HepG2 (cell line): ENCODE data around the gene CORO7. TPM values are rescaled to one million over a fixed set of nuclear protein-coding genes. Genes with fewer than 3 reads are reported as not detected.

ENCODE experiments used
- AFF4 ChIP-seq: sonication (generic); formaldehyde crosslinking; IDR thresholded peaks from 2 replicates; pipeline ENCODE4 v1.4.0; 2020; ENCODE audit warnings: missing genetic modification reagents
- CBX1 ChIP-seq: IDR thresholded peaks from one replicate; pipeline ENCODE4 v1.6.1; 2016; ENCODE audit warnings: antibody characterized with exemption, low read depth
- ELF4 ChIP-seq: sonication (generic); formaldehyde crosslinking; IDR thresholded peaks from 2 replicates; pipeline ENCODE4 v1.5.0; 2020; ENCODE audit warnings: missing genetic modification reagents, mild to moderate bottlenecking, moderate library complexity, borderline replicate concordance
- GLMP ChIP-seq: sonication (generic); formaldehyde crosslinking; IDR thresholded peaks from 2 replicates; pipeline ENCODE4 v1.9.0; 2021; ENCODE audit warnings: missing genetic modification reagents, mild to moderate bottlenecking, borderline replicate concordance
- PLRG1 ChIP-seq: fragments of 450-650 bp; conservative IDR thresholded peaks from 2 replicates; pipeline ENCODE4 v1.6.1; 2016
- RBM39 ChIP-seq: fragments of 200-400 bp; formaldehyde crosslinking; IDR thresholded peaks from one replicate; pipeline ENCODE4 v1.6.1; 2018; ENCODE audit warnings: antibody characterized with exemption, mild to moderate bottlenecking, low read depth, low read length; ENCODE audit not compliant: poor library complexity, severe bottlenecking
- SKI ChIP-seq: fragments of 450-650 bp; IDR thresholded peaks from one replicate; pipeline ENCODE4 v1.6.1; 2018; ENCODE audit warnings: mild to moderate bottlenecking; ENCODE audit not compliant: partially characterized antibody
- SOX5 ChIP-seq: IDR thresholded peaks from 2 replicates; pipeline ENCODE4 v1.6.1; 2016; ENCODE audit warnings: borderline replicate concordance
- TCF7L2 ChIP-seq: IDR thresholded peaks from 2 replicates; pipeline ENCODE4 v1.6.1; 2011; ENCODE audit warnings: mild to moderate bottlenecking, low read depth, low read length, moderate library complexity
- TFE3 ChIP-seq: IDR thresholded peaks from 2 replicates; pipeline ENCODE4 v1.6.1; 2016
- ZBTB42 ChIP-seq: sonication (generic); formaldehyde crosslinking; IDR thresholded peaks from 2 replicates; pipeline ENCODE4 v1.5.0; 2020; ENCODE audit warnings: mild to moderate bottlenecking, missing genetic modification reagents
- ZBTB43 ChIP-seq: sonication (generic); formaldehyde crosslinking; conservative IDR thresholded peaks from 2 replicates; pipeline ENCODE4 v1.4.0; 2020; ENCODE audit warnings: missing genetic modification reagents
- ZFP36 ChIP-seq: fragments of 150-350 bp; IDR thresholded peaks from 2 replicates; pipeline ENCODE4 v1.6.1; 2018; ENCODE audit warnings: borderline replicate concordance, low read length, low read depth; ENCODE audit not compliant: partially characterized antibody
- ZFYVE20 ChIP-seq: sonication (generic); formaldehyde crosslinking; IDR thresholded peaks from 2 replicates; pipeline ENCODE4 v1.8.0; 2023; ENCODE audit warnings: low read depth, mild to moderate bottlenecking, moderate library complexity, missing genetic modification reagents, borderline replicate concordance
- ZNF296 ChIP-seq: sonication (generic); formaldehyde crosslinking; conservative IDR thresholded peaks from 2 replicates; pipeline ENCODE4 v1.5.0; 2020; ENCODE audit warnings: mild to moderate bottlenecking, missing genetic modification reagents
- ZNF337 ChIP-seq: sonication (generic); formaldehyde crosslinking; IDR thresholded peaks from 2 replicates; pipeline ENCODE4 v1.5.1; 2020; ENCODE audit warnings: missing genetic modification reagents, low read depth, mild to moderate bottlenecking, borderline replicate concordance
- ZNF619 ChIP-seq: sonication (generic); formaldehyde crosslinking; IDR thresholded peaks from 2 replicates; pipeline ENCODE4 v1.4.0; 2020; ENCODE audit warnings: mild to moderate bottlenecking, missing genetic modification reagents
- ZNF7 ChIP-seq: IDR thresholded peaks from 2 replicates; pipeline ENCODE4 v1.6.1; 2016; ENCODE audit warnings: missing biosample characterization, missing genetic modification reagents
- ZNF709 ChIP-seq: sonication (generic); formaldehyde crosslinking; IDR thresholded peaks from 2 replicates; pipeline ENCODE4 v1.5.0; 2020; ENCODE audit warnings: mild to moderate bottlenecking, missing genetic modification reagents
- ZUFSP ChIP-seq: sonication (generic); formaldehyde crosslinking; IDR thresholded peaks from 2 replicates; pipeline ENCODE4 v1.9.0; 2021; ENCODE audit warnings: missing genetic modification reagents, mild to moderate bottlenecking, borderline replicate concordance
- polyA plus RNA-seq, 8 experiments: library from polyadenylated mRNA; depleted of rRNA in 3 of 8; stranded (reverse) in 7 of 8; unstranded in 1 of 8; fragments of >200 nt; fragmentation: Illumina TruSeq in 4 of 8; extraction: Trizol in 4 of 8; gene quantifications; 2 replicates each; pipeline versions ENCODE4 v1.2.1 to v1.2.3, GENCODE V29; 2011 to 2016; ENCODE audit warnings: low read depth in 4 of 8, missing spikeins in 1 of 8, mixed read lengths in 1 of 8; ENCODE audit not compliant: insufficient read depth in 1 of 8
- total RNA-seq, 5 experiments: library from RNA; depleted of rRNA; stranded (reverse); fragments of >200 nt; fragmentation: Illumina TruSeq; extraction: Trizol; gene quantifications; 2 replicates each; pipeline ENCODE4 v1.2.3, GENCODE V29; 2016; ENCODE audit warnings: low read depth in 1 of 5

CORO7 gene
- total and polyA plus RNA-seq, 2 of the 13 experiments (the other 11 are each of a cell fraction or from before 2014, with no cell fraction given) = 9.9 to 14.3 TPM

- TF ChIP-seq AFF4 (CRISPR knock-in tag) (no peak), ZNF709 (CRISPR knock-in tag) (peak; percentile 33; the same call in 1 of the 2 replicates), TCF7L2 (no peak), PLRG1 (no peak), ZFP36 (no peak), ZBTB42 (no peak), ZBTB43 (CRISPR knock-in tag) (no peak), TFE3 (CRISPR knock-in tag) (peak; percentile 43; the same call in 1 of the 2 replicates), RBM39 (no peak), ZFYVE20 (CRISPR knock-in tag) (no peak), ZNF619 (CRISPR knock-in tag) (no peak), ZNF7 (no peak), ZNF296 (CRISPR knock-in tag) (no peak), ELF4 (CRISPR knock-in tag) (no peak; the same call in 1 of the 2 replicates), SKI (peak; percentile 34), ZNF337 (CRISPR knock-in tag) (no peak; the same call in 1 of the 2 replicates), GLMP (CRISPR knock-in tag) (0 out of 2 replicates have a peak, but pooled peaks have one; percentile 35), SOX5 (CRISPR knock-in tag) (no peak; the same call in 1 of the 2 replicates), ZUFSP (no peak), CBX1 (no peak)
These were observed 9.1 kb upstream of the CORO7 start, which contains the start of gene DNAJA3 (continued) for GRCh38 chr16:4425378-4426020.
